Non-pigmented ciliary epithelial cell (primary cell): Measurements from ENCODE around the gene LILRA1.
"Not testable (repeated sequence)": the region's sequence is repeated elsewhere in the genome, so short reads cannot be mapped to it uniquely, and the experiment has no call there.

Experiments used
- DNase-seq: peaks from one replicate; pipeline ENCODE4 v3.0.0-alpha.2; 2010; ENCODE audit warnings: low read depth

The LILRA1 gene

GRCh38 chr19:54577334-54577733, 16.1 kb upstream of the LILRA1 start:
- DNase-seq, result no peak

- not testable (repeated sequence) for DNase-seq
Observed at GRCh38 chr19:54578268-54578667, 15.2 kb upstream of the LILRA1 start.

GRCh38 chr19:54586397-54586796, 7.0 kb upstream of the LILRA1 start:
- DNase-seq, result no peak

DNA sequence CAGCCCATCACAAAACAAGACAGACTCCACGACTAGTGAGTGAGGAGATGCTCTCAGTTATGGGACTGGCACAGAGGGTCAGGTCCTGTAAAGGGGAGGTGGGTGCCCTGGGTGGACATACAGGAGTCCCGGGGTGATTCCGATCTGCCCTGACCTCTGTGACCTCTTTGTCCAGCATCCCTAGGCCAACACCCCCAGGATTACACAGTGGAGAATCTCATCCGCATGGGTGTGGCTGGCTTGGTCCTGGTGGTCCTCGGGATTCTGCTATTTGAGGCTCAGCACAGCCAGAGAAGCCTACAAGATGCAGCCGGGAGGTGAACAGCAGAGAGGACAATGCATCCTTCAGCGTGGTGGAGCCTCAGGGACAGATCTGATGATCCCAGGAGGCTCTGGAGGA, 6.4 kb upstream of the LILRA1 start:
- DNase-seq, result no peak

DNA sequence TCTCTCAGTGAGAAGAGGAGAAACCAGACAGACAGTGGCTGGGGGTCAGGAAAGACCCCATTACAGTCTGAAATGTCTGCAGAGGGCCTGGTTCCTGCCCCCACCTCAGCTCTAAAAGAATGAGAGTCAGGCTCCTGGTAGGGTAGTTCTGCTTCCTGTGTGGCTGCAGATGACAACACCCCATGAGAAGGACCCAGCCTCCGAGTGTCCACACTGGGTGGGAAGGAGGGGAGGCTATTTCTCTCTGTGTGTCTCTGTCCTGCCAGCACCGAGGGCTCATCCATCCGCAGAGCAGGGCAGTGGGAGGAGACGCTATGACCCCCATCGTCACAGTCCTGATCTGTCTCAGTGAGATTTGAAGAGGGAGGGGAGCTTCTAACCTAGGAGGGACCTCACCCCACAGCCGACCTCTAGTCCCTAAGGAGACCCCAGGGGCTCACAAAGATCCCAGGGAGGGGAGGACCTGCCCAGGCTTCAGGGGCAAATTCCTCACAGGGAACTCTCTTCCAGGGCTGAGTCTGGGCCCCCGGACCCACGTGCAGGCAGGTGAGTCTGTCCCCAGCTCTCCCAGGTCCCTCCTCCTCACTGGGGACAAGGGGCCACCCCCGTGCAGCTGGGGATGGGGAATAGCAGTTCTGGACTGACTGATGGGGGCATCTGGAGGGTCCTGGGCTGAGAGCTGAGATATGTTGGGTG, 647 bp downstream of the LILRA1 start:
- not testable (repeated sequence) for DNase-seq

DNA sequence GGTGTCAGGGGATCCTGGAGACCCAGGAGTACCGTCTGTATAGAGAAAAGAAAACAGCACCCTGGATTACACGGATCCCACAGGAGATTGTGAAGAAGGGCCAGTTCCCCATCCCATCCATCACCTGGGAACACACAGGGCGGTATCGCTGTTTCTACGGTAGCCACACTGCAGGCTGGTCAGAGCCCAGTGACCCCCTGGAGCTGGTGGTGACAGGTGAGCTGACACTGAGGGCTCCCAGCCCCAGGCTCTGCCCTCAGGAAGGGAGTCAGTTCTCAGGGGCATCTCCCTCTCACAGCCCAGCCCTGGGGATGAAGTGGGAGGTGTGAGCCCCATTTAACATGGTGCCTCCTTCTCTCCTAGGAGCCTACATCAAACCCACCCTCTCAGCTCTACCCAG, 1.3 kb downstream of the LILRA1 start:
- no peak for DNase-seq

DNA sequence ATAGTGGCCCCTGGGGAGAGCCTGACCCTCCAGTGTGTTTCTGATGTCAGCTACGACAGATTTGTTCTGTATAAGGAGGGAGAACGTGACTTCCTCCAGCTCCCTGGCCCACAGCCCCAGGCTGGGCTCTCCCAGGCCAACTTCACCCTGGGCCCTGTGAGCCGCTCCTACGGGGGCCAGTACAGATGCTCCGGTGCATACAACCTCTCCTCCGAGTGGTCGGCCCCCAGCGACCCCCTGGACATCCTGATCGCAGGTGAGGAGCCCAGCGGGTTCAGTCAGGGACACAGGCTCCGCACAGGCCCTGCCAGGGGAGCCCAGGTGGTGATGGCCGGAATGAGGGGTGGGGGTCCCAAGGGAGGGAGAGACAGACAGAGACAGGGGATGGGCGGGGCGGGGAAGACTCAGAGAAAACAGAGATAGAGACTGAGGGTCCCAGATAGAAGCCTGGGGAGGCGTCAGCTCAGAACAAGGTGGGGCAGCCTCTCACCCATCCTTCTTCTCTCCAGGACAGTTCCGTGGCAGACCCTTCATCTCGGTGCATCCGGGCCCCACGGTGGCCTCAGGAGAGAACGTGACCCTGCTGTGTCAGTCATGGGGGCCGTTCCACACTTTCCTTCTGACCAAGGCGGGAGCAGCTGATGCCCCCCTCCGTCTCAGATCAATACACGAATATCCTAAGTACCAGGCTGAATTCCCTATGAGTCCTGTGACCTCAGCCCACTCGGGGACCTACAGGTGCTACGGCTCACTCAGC, 2.4 kb downstream of the LILRA1 start:
- DNase-seq, result not testable (repeated sequence)

DNA sequence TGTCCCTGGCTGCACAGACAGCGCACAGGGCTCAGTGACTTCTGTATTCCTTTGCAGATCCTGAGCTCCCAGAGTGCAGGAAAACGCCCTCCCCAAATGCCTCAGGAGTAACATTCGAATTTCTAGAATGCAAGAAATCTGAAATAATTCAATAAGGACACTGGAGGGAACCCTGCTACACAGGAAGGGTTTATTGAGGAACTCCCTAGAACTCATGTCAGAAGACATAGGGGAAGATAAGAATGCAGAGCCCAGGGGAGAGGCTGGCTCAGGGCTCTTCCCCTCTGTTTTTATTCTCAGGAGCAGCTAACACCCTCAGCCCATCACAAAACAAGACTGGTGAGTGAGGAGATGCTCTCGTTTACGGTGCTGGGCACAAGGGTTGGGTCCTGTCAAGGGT, 6.8 kb downstream of the LILRA1 start:
- DNase-seq, result no peak

DNA sequence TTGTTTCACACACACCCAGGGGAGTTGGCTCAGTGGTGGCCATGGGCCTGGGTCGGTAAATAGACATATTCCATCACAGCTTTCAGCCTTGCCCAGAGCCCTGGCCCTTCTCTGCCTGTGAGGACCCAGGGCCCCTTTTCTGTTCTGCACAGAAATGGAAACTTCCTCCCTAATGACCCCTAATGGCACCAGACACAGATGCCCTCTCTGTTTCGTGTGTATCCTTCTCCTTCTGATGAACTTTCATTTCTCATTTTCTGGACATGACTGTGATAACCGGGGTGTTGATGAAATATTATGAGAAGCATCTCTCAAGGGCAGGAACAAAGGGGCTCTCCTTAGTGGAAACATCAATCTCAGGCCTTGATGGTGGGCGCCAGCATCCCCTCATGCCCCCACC, 12.8 kb downstream of the LILRA1 start:
- no peak for DNase-seq

DNA sequence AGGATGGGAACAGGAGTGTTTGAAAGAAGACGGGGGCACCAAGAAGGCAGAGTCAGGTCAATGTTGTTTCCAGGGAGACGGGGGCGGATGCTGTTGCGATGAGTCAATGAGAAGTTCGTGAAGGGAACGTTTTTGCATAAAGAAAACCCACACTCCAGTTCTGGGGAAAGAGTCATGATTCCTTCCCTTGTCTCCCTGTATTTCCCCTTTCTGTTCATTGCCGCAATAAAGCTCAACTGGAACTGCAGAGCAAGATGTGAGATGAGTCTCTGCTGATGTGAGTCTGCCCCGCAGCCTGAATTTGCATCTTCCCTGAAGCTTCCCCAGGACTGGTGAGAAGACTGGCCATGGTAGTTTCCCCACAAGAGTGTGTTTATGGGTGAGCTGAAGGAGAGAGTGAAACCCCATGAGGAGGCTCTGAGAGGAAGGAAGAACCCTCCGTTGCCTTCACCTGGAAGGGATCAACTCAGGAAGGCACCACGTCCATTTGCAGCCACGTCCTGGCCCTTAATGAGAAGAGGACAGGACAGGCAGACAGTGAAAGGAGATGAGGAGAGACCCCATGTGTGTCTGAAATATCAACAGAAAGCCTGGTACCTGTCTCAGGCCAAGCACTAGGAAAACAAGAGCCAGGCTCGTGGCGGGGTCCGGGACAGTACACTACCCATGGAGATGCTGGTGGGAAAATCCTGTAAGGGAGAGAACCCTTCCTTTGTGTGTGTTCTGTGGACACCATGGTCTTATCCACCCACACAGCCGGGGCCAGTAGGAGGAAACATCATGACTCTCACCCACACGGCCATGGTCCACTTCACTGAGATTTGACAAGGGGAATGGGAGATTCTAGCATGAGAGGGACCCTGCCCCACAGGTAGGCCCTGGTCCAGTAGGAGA, 13.7 kb downstream of the LILRA1 start:
- DNase-seq, result no peak

GRCh38 chr19:54607785-54608150, 14.3 kb downstream of the LILRA1 start:
- DNase-seq, result no peak

DNA sequence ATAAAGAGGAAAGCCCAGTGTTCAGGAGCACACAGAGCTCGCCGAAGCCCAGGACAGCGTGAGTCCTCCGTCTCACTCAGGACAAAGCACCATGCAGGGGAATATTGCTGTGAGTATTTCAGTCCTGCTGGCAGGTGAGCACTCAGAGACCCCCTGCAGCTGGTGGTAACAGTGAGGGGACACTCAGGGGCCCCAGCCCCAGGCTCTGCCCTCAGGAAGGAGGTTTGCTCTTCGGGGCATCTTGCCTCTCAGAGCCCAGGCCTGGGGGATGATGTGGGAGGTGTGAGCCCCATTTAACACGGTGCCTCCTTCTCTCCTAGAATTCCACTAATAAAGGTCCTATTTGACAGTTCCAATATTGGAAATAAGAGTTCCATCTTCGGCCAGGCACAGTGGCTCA, 14.8 kb downstream of the LILRA1 start:
- DNase-seq, result no peak

- DNase-seq, result no peak
Observed at GRCh38 chr19:54608792-54609191, 15.4 kb downstream of the LILRA1 start.

DNA sequence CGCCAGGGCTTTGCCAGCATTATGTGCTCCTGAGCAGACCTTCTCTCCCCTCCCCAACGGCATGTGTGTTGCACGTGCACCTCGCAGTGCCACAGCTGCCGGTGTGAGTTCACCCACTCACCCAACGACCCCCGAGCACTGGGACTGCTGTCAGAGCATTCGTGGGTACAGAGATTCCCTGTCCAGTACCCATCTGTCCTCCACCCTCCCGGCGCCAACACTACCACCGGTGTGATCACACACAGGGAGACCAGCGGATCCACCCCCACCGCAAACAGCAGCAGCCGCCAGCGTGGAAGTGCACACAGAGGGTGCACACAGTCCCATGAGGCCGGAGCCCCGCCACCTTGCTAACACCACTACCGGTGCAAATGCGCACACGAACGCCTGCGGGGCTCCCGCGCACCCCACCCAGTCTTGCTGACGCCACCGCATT, 15.9 kb downstream of the LILRA1 start:
- no peak for DNase-seq

- DNase-seq, result no peak
Observed at GRCh38 chr19:54612428-54612827, 19.0 kb downstream of the LILRA1 start.

- no peak for DNase-seq
Observed at GRCh38 chr19:54614726-54615125, 21.3 kb downstream of the LILRA1 start.

DNA sequence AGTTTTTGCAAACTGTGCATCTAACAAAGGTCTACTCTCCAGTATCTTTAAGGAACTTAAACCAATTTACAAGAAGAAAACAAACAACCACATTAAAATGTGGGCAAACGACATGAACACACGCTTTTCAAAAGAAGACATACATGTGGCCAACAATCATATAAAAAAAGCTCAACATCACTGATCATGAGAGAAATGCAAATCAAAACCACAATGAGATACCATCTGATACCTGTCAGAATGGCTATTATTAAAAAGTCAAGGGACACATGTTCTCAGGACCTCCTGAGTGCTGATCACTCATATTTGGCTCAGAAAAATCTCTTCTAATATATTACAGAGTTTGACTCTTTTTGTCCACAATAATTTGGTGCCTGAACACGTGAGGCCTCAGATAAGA, 22.6 kb downstream of the LILRA1 start:
- no peak for DNase-seq

GRCh38 chr19:54616821-54617560, 23.6 kb downstream of the LILRA1 start:
- DNase-seq, result no peak

GRCh38 chr19:54620464-54620863, 27.0 kb downstream of the LILRA1 start:
- DNase-seq, result no peak

DNA sequence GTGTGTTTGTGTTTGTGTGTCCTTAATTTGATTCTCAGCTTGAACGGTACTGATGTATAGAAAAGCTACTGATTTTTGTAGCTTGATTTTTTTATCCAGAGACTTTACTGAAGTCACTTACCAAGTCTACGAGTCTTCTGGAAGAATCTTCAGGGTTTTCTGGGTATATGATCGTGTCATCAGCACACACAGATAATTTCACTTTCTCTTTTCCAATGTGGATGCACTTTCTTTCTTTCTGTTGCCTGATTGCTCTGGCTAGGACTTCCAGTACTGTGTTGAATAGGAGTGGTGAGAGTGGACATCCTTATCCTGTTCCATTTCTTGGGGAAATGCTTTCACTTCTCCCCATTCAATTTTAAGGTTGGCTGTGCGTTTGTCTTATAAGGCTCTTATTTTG, 29.0 kb downstream of the LILRA1 start:
- no peak for DNase-seq

- not testable (repeated sequence) for DNase-seq
Observed at GRCh38 chr19:54624234-54624633, 30.8 kb downstream of the LILRA1 start.
